MM.1S (cell line): ENCODE data around the gene PIGT.
A peak's percentile ranks its signal among the peaks of the same experiment; 100 is the strongest.

Experiments used
- DNase-seq: peaks from one replicate; pipeline ENCODE4 v3.0.0-alpha.2; 2015
- H2AFZ ChIP-seq: fragments of 300-600 bp; sonication (generic); 2 replicates; pipeline ENCODE4 v1.6.0; 2016; ENCODE audit warnings: antibody characterized with exemption, low read length
- H3F3A ChIP-seq: fragments of 300-600 bp; sonication (generic); 2 replicates; pipeline ENCODE4 v1.6.1; 2016; ENCODE audit warnings: mild to moderate bottlenecking, antibody characterized with exemption, low read length, moderate library complexity, mixed read lengths; ENCODE audit not compliant: insufficient read depth
- H3K27ac ChIP-seq: fragments of 300-600 bp; sonication (generic); 2 replicates; pipeline ENCODE4 v1.5.1; 2016; ENCODE audit warnings: mild to moderate bottlenecking, low read length
- H3K27me3 ChIP-seq: fragments of 300-600 bp; sonication (generic); replicated peaks from 2 replicates; pipeline ENCODE4 v1.6.0; 2016; ENCODE audit warnings: low read length; ENCODE audit not compliant: insufficient read depth
- H3K36me3 ChIP-seq: fragments of 300-600 bp; sonication (generic); replicated peaks from 2 replicates; pipeline ENCODE4 v1.6.1; 2016; ENCODE audit warnings: mild to moderate bottlenecking, low read length, mixed read lengths; ENCODE audit not compliant: insufficient read depth
- H3K4me1 ChIP-seq: fragments of 300-600 bp; sonication (generic); 2 replicates; pipeline ENCODE4 v1.6.1; 2016; ENCODE audit warnings: low read length, mixed read lengths
- H3K4me2 ChIP-seq: fragments of 300-600 bp; sonication (generic); 2 replicates; pipeline ENCODE4 v1.6.0; 2016; ENCODE audit warnings: low read depth, low read length
- H3K4me3 ChIP-seq: fragments of 300-600 bp; sonication (generic); 2 replicates; pipeline ENCODE4 v1.5.1; 2016; ENCODE audit warnings: low read length, mixed read lengths
- H3K79me2 ChIP-seq: fragments of 300-600 bp; sonication (generic); 2 replicates; pipeline ENCODE4 v1.6.1; 2016; ENCODE audit warnings: mixed run types, low read length, mixed read lengths
- H3K9ac ChIP-seq: fragments of 300-600 bp; sonication (generic); 2 replicates; pipeline ENCODE4 v1.6.1; 2016; ENCODE audit warnings: low read length, mixed read lengths
- H3K9me2 ChIP-seq: fragments of 300-600 bp; sonication (generic); replicated peaks from 2 replicates; pipeline ENCODE4 v1.6.1; 2016; ENCODE audit warnings: mild to moderate bottlenecking, low read length, mixed read lengths; ENCODE audit not compliant: insufficient read depth
- H3K9me3 ChIP-seq: fragments of 300-600 bp; sonication (generic); replicated peaks from 2 replicates; pipeline ENCODE4 v1.6.1; 2016; ENCODE audit warnings: mild to moderate bottlenecking, low read length, mixed read lengths; ENCODE audit not compliant: insufficient read depth
- H4K20me1 ChIP-seq: fragments of 300-600 bp; sonication (generic); 2 replicates; pipeline ENCODE4 v1.6.1; 2016; ENCODE audit warnings: mild to moderate bottlenecking, low read length, moderate library complexity, mixed read lengths; ENCODE audit not compliant: insufficient read depth
- EZH2 ChIP-seq: fragments of 300-600 bp; sonication (generic); optimal IDR thresholded peaks from 2 replicates; pipeline ENCODE3; 2017; ENCODE audit warnings: low read depth, mild to moderate bottlenecking, antibody characterized with exemption, low read length, mixed read lengths
- EZH2phosphoT487 ChIP-seq: fragments of 300-600 bp; sonication (generic); IDR thresholded peaks from 2 replicates; pipeline ENCODE4 v1.6.1; 2018; ENCODE audit warnings: antibody characterized with exemption, low read length
- TF ChIP-seq, protein P1 (sequence below): fragments of 300-600 bp; sonication (generic); IDR thresholded peaks from 2 replicates; pipeline ENCODE4 v1.5.1; 2016; ENCODE audit warnings: antibody characterized with exemption, low read length, mixed read lengths

PIGT gene

DNA sequence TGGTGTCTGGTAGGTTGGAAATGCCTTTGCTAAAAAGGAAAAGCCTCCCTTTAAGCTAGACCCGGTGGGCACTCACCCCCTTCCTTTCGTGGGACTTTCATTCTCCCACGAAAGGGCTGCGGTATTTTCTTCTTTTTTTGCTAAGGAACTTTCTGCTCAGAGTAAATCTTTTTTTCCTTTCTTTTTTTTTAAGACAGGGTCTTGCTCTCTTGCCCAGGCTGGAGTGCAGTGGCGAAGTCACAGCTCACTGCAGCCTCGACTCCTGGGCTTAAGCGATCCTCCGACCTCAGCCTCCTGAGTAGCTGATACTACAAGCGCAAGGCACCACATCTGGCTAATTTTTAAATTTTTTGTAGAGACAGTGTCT is 41.9 kb upstream of the PIGT start:
- H3K36me3 ChIP-seq, result no peaks in the 10 kb centered on the region
- H3K9me2 ChIP-seq, result no peaks in the 10 kb centered on the region
- no peaks in the 10 kb centered on the region for H4K20me1 ChIP-seq
- no peaks in the 10 kb centered on the region for H3K79me2 ChIP-seq
- no peaks in the 10 kb centered on the region for H3K9me3 ChIP-seq
- no peak overlapping the region for H2AFZ ChIP-seq
- no peak overlapping the region for H3K4me3 ChIP-seq
- no peaks in the 10 kb centered on the region for H3K27me3 ChIP-seq
- H3K4me2 ChIP-seq, result peak overlapping the region; percentile 22; the same call in 1 of the 2 replicates
- peaks cover 2% of the 10 kb centered on the region; the same call in 1 of the 2 replicates for H3F3A ChIP-seq
- no peak for DNase-seq
- peaks cover 3% of the 10 kb centered on the region for H3K4me1 ChIP-seq
- TF ChIP-seq EZH2, result no peak
- TF ChIP-seq EZH2phosphoT487, result no peak
- TF ChIP-seq, protein P1, sequence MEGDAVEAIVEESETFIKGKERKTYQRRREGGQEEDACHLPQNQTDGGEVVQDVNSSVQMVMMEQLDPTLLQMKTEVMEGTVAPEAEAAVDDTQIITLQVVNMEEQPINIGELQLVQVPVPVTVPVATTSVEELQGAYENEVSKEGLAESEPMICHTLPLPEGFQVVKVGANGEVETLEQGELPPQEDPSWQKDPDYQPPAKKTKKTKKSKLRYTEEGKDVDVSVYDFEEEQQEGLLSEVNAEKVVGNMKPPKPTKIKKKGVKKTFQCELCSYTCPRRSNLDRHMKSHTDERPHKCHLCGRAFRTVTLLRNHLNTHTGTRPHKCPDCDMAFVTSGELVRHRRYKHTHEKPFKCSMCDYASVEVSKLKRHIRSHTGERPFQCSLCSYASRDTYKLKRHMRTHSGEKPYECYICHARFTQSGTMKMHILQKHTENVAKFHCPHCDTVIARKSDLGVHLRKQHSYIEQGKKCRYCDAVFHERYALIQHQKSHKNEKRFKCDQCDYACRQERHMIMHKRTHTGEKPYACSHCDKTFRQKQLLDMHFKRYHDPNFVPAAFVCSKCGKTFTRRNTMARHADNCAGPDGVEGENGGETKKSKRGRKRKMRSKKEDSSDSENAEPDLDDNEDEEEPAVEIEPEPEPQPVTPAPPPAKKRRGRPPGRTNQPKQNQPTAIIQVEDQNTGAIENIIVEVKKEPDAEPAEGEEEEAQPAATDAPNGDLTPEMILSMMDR, result no peak
- no peak overlapping the region for H3K27ac ChIP-seq
- H3K9ac ChIP-seq, result no peak overlapping the region

DNA sequence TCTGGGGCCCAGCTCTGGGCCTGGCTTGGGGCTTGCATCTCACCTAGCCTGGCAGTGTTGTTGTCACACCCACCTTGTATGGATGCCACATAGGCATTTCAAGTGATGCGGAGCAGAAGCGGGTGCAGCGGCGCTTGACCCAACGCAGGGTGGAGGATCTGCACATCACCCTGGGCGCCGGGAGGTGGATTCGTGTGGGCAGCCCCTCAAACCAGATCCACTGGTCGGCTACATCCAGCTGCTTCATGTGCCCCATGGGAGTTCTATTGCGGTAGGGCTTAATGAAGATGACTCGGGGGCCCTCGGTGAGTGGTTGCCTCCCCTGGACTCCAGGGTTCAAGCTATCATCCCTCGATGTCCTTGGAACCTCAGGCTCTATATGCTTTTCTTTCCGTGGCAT is 41.0 kb upstream of the PIGT start:
- DNase-seq, result no peak
- Histone ChIP-seq H3K27ac (no peak overlapping the region), H4K20me1 (no peaks in the 10 kb centered on the region), H3K9ac (no peak overlapping the region), H3K9me3 (no peaks in the 10 kb centered on the region), H3K4me2 (no peak overlapping the region), H3K79me2 (no peaks in the 10 kb centered on the region), H3K4me3 (no peak overlapping the region), H3K36me3 (no peaks in the 10 kb centered on the region), H3F3A (no peaks in the 10 kb centered on the region), H3K4me1 (no peaks in the 10 kb centered on the region), H3K9me2 (no peaks in the 10 kb centered on the region), H3K27me3 (no peaks in the 10 kb centered on the region), H2AFZ (no peak overlapping the region)
- no peak for TF ChIP-seq EZH2
- TF ChIP-seq EZH2phosphoT487, result no peak
- TF ChIP-seq, protein P1, result no peak

DNA sequence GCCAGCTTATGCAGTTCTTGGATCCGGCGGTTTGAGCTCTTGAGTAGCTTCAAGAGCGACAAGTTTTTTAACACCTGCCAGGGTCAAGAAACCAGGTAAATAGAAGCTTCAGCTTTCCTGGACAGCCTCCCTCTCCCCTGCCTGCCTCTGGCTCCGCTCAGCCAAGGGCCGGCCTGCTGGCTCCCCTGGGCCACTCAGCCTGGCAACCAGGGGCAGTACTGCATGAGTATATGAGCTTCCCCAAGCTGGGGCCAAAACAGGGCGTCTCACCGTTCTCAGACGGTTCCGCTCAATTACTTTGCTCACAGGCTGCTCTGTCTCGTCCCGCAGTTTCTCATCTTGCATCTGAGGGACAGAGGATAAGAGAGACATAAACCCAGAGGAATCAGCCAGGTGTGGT is 38.7 kb upstream of the PIGT start:
- no peaks in the 10 kb centered on the region for H3K79me2 ChIP-seq
- no peaks in the 10 kb centered on the region for H3K9me3 ChIP-seq
- no peaks in the 10 kb centered on the region for H3F3A ChIP-seq
- H3K4me3 ChIP-seq, result no peak overlapping the region
- H3K36me3 ChIP-seq, result no peaks in the 10 kb centered on the region
- TF ChIP-seq EZH2, result no peak
- H3K4me2 ChIP-seq, result no peak overlapping the region
- H3K27me3 ChIP-seq, result no peaks in the 10 kb centered on the region
- no peak overlapping the region for H3K27ac ChIP-seq
- H4K20me1 ChIP-seq, result no peaks in the 10 kb centered on the region
- H3K9ac ChIP-seq, result no peak overlapping the region
- no peaks in the 10 kb centered on the region for H3K4me1 ChIP-seq
- DNase-seq, result no peak
- H3K9me2 ChIP-seq, result no peaks in the 10 kb centered on the region
- H2AFZ ChIP-seq, result no peak overlapping the region

DNA sequence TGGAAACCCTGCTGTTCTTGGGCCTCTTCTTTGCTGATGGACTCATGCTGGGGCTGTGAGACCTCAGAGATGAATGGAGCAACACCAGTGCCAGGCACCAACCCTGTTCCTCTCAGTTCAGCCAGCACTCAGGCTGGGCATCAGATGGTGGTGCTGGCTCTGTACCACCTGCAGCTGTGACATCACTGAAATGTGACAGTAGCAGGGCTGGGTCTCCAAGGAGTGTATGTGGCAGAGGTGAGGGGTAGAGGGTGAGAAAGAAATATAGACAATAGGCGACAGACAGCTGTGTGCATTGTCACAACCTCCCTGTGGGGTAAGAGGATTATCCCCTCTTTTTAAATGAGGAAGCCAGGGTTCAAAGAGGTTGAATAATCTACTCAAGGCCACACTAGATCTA is 37.8 kb upstream of the PIGT start, which contains the start of gene TP53TG5:
Gene TP53TG5 (minus strand): TSS at position 135 of the 400 bp plus-strand sequence. CDS start 89 bp downstream, at position 46.
- H3K9me3 ChIP-seq, result no peaks in the 10 kb centered on the region
- H3K79me2 ChIP-seq, result no peaks in the 10 kb centered on the region
- H3K9ac ChIP-seq, result no peak within 1 kb of the TSS
- no peaks in the 10 kb centered on the region for H3K27me3 ChIP-seq
- DNase-seq, result no peak
- H3F3A ChIP-seq, result no peaks in the 10 kb centered on the region
- no peaks in the 10 kb centered on the region for H3K36me3 ChIP-seq
- no peaks in the 10 kb centered on the region for H3K4me1 ChIP-seq
- H3K4me3 ChIP-seq, result no peak within 1 kb of the TSS
- no peaks in the 10 kb centered on the region for H4K20me1 ChIP-seq
- no peak within 1 kb of the TSS for H3K4me2 ChIP-seq
- TF ChIP-seq, protein P1, result no peak
- TF ChIP-seq EZH2phosphoT487, result no peak
- TF ChIP-seq EZH2, result no peak
- no peak within 1 kb of the TSS for H3K27ac ChIP-seq
- H3K9me2 ChIP-seq, result no peaks in the 10 kb centered on the region
- no peak within 1 kb of the TSS for H2AFZ ChIP-seq
